Ovary (tissue), 9 donors: Measurements from ENCODE around the gene AP1AR. TPM values are rescaled to one million over a fixed set of nuclear protein-coding genes. Genes with fewer than 3 reads are reported as not detected.

Experiments used
- DNase-seq, 5 donors: peaks; one replicate each; pipeline ENCODE4 v3.0.0-alpha.2; 2019 to 2020
- H3K27ac ChIP-seq, 2 donors: fragments of 200-600 bp; one replicate each; pipeline versions ENCODE4 v1.5.1 to v1.8.0; 2019 to 2022
- H3K27me3 ChIP-seq: fragments of 200-600 bp; one replicate; pipeline ENCODE4 v1.8.0; 2022
- H3K36me3 ChIP-seq: fragments of 200-600 bp; sonication (generic); one replicate; pipeline ENCODE4 v1.5.1; 2019
- H3K4me1 ChIP-seq: one replicate; pipeline ENCODE4 v1.8.1; 2013; ENCODE audit warnings: mild to moderate bottlenecking, moderate library complexity; ENCODE audit not compliant: insufficient read depth
- H3K4me3 ChIP-seq: fragments of 200-600 bp; sonication (generic); one replicate; pipeline ENCODE4 v1.5.1; 2017
- H3K9me3 ChIP-seq, 2 donors: fragments of 200-600 bp in 1 of 2; sonication (generic) in 1 of 2; one replicate each; pipeline versions ENCODE4 v1.5.1 to v1.8.1; 2013 to 2019; ENCODE audit warnings: mild to moderate bottlenecking in 1 of 2, moderate library complexity in 1 of 2
- EP300 ChIP-seq: sonication (generic); formaldehyde crosslinking; IDR thresholded peaks from one replicate; pipeline ENCODE4 v1.6.1; 2017; ENCODE audit warnings: antibody characterized with exemption
- POLR2A ChIP-seq: fragments of 450-650 bp; IDR thresholded peaks from one replicate; pipeline ENCODE4 v1.6.1; 2017; ENCODE audit warnings: antibody characterized with exemption, mild to moderate bottlenecking, moderate library complexity
- WGBS, 3 donors: extraction: QIAGEN DNeasy Blood & Tissue Kit in 1 of 3; methylation state at CpG; one replicate each; pipeline versions ENCODE4 v1.1.5 to v1.1.7; 2013 to 2017; 5-methylcytosine and 5-hydroxymethylcytosine counted together
- intact Hi-C, 4 donors: fragments of 100-400 bp; cut with DNase I; formaldehyde crosslinking; loops; one replicate each; pipeline versions ENCODE4 v1.11.0 to v1.15.1; 2022 to 2023
- polyA plus RNA-seq, 2 donors: library from polyadenylated mRNA; stranded (reverse); fragments of 200-250 nt in 1 of 2; fragments of 350-450 nt in 1 of 2; fragmentation: Illumina TruSeq in 1 of 2; extraction: RNeasy Lipid Tissue Mini Kit (QIAGEN cat#74804) in 1 of 2; gene quantifications; one replicate each; pipeline ENCODE4 v1.2.3, GENCODE V29; 2013 to 2014
- total RNA-seq, 7 donors: library from RNA; depleted of rRNA in 2 of 7; stranded (reverse); fragments of >200 nt in 2 of 7; fragmentation: NEBNext Ultra II Directional in 3 of 7; extraction: Animal tissue kit (Norgen Biotek cat#: 25700) in 3 of 7; gene quantifications; one replicate each; pipeline versions ENCODE4 v1.1.0 to v1.2.4, GENCODE V29; 2016 to 2023
- TF ChIP-seq, protein P1 (sequence below), 3 donors: fragments of 450-650 bp in 2 of 3; fragments of 200-600 bp in 1 of 3; IDR thresholded peaks; one replicate each; pipeline versions ENCODE4 v1.5.1 to v1.8.0; 2016 to 2022; ENCODE audit warnings: antibody characterized with exemption in 3 of 3, mild to moderate bottlenecking in 1 of 3
- donor health status: DM: no; HTN: no; CAD: no; lungs with moderate emphysema.
- donor health status: DM: no; HTN: no; CAD: no.
- donor health status: Bipolar disorder and iron deficiency.
- donor health status: DM: yes; HTN: yes; CAD: no.
- donor health status: DM: no; HTN: no; CAD: no.
- donor health status: DM: yes; HTN: yes; CAD: no.

The AP1AR gene
- total and polyA plus RNA-seq, 9 donors: 9.1 to 27.0 (median 18.3) TPM

DNA sequence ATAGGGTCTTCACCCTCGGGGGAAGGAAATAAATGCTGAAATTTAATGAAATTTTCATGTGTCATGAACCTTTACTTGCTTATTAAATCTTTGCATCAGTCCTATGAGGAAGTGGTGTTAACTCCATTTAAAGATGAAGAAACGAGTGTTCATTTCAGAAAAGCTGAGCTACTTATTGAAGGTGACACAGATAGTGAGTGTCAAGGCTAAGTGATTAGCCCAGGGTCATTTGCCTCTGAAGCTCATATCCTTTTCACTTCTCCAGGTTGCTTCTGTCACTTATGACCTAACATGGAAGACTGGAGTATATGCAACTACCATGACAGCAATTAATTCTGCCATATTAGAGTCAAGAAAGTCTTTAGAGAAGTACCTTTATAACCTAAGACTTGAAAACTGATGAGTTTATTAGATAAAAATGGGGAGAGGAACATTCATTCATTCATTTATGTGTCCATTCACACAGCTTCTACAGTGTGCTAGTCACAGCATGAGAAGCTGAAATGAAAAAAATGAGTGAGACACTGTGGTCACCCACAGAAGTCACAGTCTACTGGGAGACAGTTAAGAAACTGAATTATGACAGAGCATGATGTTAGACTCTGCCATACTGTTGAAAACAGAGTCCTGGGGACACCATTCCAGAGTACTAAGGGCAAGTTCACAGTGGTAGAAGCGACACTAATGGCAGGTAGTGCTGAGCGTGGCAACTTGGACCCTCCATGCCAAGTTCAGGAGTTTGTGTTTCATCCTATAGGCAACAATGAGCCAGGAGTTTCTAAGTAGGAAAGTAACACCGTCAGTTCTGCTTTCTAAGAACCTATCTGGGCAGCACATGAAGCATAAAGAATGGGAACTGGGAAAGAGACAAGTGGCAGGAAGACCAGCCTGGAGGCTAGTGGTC, 86.9 kb downstream of the AP1AR start:
- Histone ChIP-seq H3K27ac (no peak overlapping the region), H3K27me3 (no peaks in the 10 kb centered on the region), H3K4me1 (no peaks in the 10 kb centered on the region), H3K36me3 (no peaks in the 10 kb centered on the region), H3K9me3 (no peaks in the 10 kb centered on the region), H3K4me3 (no peak overlapping the region)
- TF ChIP-seq EP300: no peak
- TF ChIP-seq POLR2A: no peak
- TF ChIP-seq, protein P1, sequence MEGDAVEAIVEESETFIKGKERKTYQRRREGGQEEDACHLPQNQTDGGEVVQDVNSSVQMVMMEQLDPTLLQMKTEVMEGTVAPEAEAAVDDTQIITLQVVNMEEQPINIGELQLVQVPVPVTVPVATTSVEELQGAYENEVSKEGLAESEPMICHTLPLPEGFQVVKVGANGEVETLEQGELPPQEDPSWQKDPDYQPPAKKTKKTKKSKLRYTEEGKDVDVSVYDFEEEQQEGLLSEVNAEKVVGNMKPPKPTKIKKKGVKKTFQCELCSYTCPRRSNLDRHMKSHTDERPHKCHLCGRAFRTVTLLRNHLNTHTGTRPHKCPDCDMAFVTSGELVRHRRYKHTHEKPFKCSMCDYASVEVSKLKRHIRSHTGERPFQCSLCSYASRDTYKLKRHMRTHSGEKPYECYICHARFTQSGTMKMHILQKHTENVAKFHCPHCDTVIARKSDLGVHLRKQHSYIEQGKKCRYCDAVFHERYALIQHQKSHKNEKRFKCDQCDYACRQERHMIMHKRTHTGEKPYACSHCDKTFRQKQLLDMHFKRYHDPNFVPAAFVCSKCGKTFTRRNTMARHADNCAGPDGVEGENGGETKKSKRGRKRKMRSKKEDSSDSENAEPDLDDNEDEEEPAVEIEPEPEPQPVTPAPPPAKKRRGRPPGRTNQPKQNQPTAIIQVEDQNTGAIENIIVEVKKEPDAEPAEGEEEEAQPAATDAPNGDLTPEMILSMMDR (IDR thresholded peaks at IDR 0.05): no peak
- intact Hi-C loops: no loop called here
- no peak for DNase-seq
- WGBS, 3 donors: 84 to 93% (median 91%) methylated on average over 5 of the region's 5 CpGs

Other genes starting within 250 kb of the AP1AR start
- gene FAM241A, start 86.3 kb upstream of the AP1AR start, total RNA-seq: 1 to 10 TPM; 1.0 to 2.5 (median 2.0) TPM
- 1 to 10 TPM; 2.4 to 4.9 TPM for gene FAM241A, start 86.3 kb upstream of the AP1AR start, polyA plus RNA-seq
- 10 to 100 TPM in 6 of 7 donors, 1 to 10 TPM in 1; 10.0 to 25.6 (median 13.2) TPM for gene TIFA, start 54.1 kb downstream of the AP1AR start, total RNA-seq
- 10 to 100 TPM; 12.8 to 13.9 TPM for gene TIFA, start 54.1 kb downstream of the AP1AR start, polyA plus RNA-seq
- 10 to 100 TPM; 14.0 to 33.6 (median 23.9) TPM for gene ALPK1, start 65.6 kb downstream of the AP1AR start, total RNA-seq
- 10 to 100 TPM in 1 of 2 donors, 1 to 10 TPM in 1; 6.8 to 14.3 TPM for gene ALPK1, start 65.6 kb downstream of the AP1AR start, polyA plus RNA-seq